Measurements from ENCODE around the gene NR2F6. TPM values are rescaled to one million over a fixed set of nuclear protein-coding genes. Genes with fewer than 3 reads are reported as not detected.

NR2F6 gene
- total RNA-seq, 1 donor from 2014 or later, result 23.9 TPM

DNA sequence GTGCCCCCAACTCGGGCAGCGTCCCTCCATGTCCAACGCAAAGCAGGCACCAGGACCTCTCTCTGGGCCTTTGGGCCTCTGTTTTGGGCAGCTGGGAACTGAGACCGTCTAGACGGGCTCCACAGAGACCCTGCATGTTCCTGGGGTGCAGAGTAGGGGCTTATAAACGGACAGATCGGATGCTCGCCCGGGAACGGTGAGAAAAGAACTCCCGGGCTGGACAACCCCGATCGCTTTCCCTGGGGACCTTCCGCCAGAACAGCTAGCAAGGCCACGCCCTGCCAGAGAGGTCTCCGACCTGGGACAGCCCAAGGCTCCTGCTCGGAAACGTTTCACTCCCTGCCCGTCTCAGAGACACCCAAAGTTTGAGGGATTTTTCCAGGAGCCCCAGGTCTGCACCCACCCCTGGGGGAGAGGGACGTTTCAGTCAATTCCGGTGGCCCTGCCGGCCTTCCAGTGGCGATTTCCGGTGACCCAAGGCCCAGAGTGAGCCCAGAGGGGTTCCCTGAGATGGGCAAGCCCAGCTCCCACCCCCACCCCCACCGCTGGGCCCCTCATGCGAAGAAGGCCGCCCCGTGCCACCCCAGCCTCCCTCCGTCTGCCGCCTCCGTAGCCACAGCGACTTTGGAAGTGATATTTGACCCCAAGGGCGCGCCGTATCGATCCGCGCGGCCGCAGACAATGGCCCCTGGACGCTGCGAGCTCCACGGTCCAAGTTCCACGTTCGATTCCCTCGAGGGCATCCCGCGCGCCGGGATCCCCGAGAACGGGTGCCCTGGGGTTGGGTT, 1.7 kb downstream of the NR2F6 start:
- ATAC-seq, result peak; percentile 37
- peak; percentile 72 for DNase-seq (ENCODE audit: low spot score)
- intact Hi-C loops (cut with DNase I), result no loop called here

GRCh38 chr19:17243211-17243829, 2.4 kb downstream of the NR2F6 start:
- no peak for ATAC-seq
- DNase-seq (ENCODE audit: low spot score), result no peak
- intact Hi-C loops (cut with DNase I), result no loop called here

GRCh38 chr19:17242431-17243208, 3.1 kb downstream of the NR2F6 start:
- intact Hi-C loops (cut with DNase I), result no loop called here
- ATAC-seq (no peak), DNase-seq (ENCODE audit: low spot score) (no peak)

- intact Hi-C loops (cut with DNase I), result no loop called here
- ATAC-seq, result no peak
- DNase-seq (ENCODE audit: low spot score), result no peak
Measured at GRCh38 chr19:17240826-17241399, 4.8 kb downstream of the NR2F6 start.

- no peak for DNase-seq (ENCODE audit: low spot score)
- intact Hi-C loops (cut with DNase I), result no loop called here
- ATAC-seq, result no peak
Measured at GRCh38 chr19:17240062-17240752, 5.5 kb downstream of the NR2F6 start.

GRCh38 chr19:17237747-17238706, 7.7 kb downstream of the NR2F6 start:
- intact Hi-C loops (cut with DNase I), result no loop called here
- ATAC-seq, result no peak
- no peak for DNase-seq (ENCODE audit: low spot score)

GRCh38 chr19:17236811-17237543, 8.7 kb downstream of the NR2F6 start:
- intact Hi-C loops (cut with DNase I), result no loop called here

DNA sequence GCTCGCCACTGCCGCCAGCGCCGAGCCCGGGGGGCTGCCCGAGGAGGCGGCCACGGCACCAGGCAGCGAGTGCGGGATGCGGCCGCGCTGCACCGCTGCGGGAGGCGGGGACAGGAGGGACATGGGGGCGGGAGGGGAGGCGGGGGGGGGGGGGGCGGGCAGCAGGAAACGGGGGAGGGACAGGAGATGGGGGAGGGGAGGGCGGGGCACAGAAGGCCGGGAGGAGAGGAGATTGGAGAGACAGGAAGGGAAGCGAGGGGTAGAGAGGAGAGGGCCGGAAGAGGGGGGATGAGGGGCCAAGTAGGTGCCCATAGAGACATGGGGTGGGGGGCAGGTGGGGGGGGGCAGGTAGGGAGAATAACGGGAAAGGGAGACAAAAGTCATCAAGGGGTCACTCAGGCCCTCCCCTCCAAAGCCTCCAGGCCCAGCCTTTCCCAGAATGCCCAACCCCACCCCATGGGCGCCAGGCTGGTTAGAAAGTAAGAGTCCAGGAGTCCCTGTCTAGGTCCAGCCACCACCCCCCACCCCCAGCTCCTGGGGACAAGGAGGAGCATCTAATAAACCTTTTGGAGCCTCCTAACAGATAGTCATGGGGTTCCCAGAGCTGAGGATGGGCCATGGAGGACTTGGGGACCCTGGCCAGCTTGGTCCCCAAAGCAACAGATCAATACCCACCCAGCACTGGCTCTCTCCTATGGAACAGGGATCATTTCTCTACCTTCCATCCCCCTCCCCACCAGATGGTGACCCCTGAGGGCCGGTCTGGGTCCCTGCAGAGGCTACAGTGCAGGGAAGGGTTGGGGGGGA, 9.5 kb downstream of the NR2F6 start:
- DNase-seq (ENCODE audit: low spot score) (no peak), ATAC-seq (peak; percentile 25)
- intact Hi-C loops (cut with DNase I), result no loop called here

More at GRCh38 chr19:17236811-17237543, 8.7 kb downstream of the NR2F6 start:
- ATAC-seq (no peak), DNase-seq (ENCODE audit: low spot score) (no peak)

DNA sequence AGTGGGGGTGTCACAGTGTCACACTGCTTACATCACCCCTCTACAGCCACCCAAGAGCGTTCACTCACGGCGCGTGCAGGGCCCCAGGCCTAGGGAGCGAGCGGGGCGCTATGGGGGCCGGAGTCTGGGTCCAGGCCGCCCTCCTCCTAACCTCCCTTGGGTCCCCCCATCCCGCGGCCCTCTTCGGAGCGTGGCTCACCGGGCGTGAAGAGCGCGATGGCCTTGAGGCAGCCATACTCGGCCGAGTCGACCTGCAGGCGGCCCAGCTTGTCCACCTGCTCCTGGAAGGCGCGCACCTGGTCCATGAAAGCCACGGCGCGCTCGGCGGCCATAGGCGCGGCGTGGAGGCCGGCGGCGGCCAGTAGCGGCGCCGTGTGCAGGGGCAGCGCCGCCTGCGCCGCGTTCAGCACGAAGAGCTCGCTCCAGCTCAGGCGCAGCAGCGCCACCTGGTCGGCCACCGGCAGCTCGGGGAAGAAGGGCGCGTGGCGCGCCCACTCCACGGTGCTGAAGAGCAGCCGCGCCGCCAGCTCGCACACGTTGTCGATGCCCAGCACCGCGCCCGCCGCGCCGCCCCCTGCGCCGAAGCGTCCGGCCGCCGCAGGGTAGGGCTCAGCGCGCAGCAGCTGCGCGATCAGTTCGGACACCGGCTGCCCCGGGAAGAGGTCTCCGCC, 10.3 kb downstream of the NR2F6 start:
- ATAC-seq, result peak; percentile 81
- DNase-seq (ENCODE audit: low spot score), result peak; percentile 84
- intact Hi-C loops (cut with DNase I), result no loop called here

- intact Hi-C loops (cut with DNase I), result no loop called here
- peak; percentile 75 for DNase-seq (ENCODE audit: low spot score)
- ATAC-seq, result peak; percentile 78
Measured at GRCh38 chr19:17234911-17235299, 10.8 kb downstream of the NR2F6 start.

GRCh38 chr19:17232258-17232657, 13.5 kb downstream of the NR2F6 start:
- ATAC-seq, result no peak
- intact Hi-C loops (cut with DNase I), result no loop called here
- no peak for DNase-seq (ENCODE audit: low spot score)

GRCh38 chr19:17229890-17230289, 15.8 kb downstream of the NR2F6 start:
- no peak for DNase-seq (ENCODE audit: low spot score)
- ATAC-seq, result no peak
- intact Hi-C loops (cut with DNase I), result no loop called here

GRCh38 chr19:17227798-17228367, 17.8 kb downstream of the NR2F6 start:
- intact Hi-C loops (cut with DNase I), result no loop called here
- no peak for DNase-seq (ENCODE audit: low spot score)
- ATAC-seq, result no peak

- DNase-seq (ENCODE audit: low spot score), result peak; percentile 99
- ATAC-seq, result peak; percentile 98
- intact Hi-C loops (cut with DNase I), result no loop called here
Measured at GRCh38 chr19:17226002-17226933, 19.5 kb downstream of the NR2F6 start, which contains the start of gene OCEL1. OCEL1 (plus strand) TSS chr19:17226226; CDS start chr19:17226248, 22 bp downstream.

Measured in sciatic nerve (tissue), 2 donors.